GM12864 (cell line): Measurements from ENCODE around the gene AVEN.

Source experiments
- DNase-seq: peaks from one replicate; pipeline ENCODE4 v3.0.0-alpha.2; 2011; ENCODE audit warnings: low read depth
- H3K4me3 ChIP-seq: 2 replicates; pipeline ENCODE4 v1.5.1; 2011; ENCODE audit warnings: mild to moderate bottlenecking, low read depth, low read length, control low read depth
- TF ChIP-seq, protein P1 (sequence below): IDR thresholded peaks from 2 replicates; pipeline ENCODE4 v1.5.1; 2011; ENCODE audit warnings: low read depth, mild to moderate bottlenecking, moderate library complexity, low read length, control low read depth, inconsistent platforms; ENCODE audit errors: missing control alignments

AVEN gene

DNA sequence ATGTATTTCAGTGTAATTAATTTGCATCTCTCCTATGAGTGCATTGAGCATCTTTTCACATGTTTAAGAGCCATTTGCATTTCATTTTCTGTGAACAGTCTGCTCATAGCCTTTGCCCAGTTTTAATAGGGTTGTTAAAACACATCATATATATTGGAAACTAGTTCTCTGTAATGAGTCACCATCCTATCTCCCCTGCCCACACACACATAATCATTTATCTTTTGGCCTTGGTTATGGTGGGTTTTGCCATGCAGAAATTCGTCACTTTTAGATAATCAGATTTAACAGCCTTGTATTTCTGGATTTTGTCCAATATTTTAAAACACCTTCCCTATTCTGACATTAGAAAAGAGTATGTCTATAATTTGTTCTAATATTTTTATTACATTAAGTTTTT is 82.6 kb downstream of the AVEN start:
- H3K4me3 ChIP-seq: no peak overlapping the region
- TF ChIP-seq, protein P1, sequence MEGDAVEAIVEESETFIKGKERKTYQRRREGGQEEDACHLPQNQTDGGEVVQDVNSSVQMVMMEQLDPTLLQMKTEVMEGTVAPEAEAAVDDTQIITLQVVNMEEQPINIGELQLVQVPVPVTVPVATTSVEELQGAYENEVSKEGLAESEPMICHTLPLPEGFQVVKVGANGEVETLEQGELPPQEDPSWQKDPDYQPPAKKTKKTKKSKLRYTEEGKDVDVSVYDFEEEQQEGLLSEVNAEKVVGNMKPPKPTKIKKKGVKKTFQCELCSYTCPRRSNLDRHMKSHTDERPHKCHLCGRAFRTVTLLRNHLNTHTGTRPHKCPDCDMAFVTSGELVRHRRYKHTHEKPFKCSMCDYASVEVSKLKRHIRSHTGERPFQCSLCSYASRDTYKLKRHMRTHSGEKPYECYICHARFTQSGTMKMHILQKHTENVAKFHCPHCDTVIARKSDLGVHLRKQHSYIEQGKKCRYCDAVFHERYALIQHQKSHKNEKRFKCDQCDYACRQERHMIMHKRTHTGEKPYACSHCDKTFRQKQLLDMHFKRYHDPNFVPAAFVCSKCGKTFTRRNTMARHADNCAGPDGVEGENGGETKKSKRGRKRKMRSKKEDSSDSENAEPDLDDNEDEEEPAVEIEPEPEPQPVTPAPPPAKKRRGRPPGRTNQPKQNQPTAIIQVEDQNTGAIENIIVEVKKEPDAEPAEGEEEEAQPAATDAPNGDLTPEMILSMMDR: no peak
- no peak for DNase-seq

DNA sequence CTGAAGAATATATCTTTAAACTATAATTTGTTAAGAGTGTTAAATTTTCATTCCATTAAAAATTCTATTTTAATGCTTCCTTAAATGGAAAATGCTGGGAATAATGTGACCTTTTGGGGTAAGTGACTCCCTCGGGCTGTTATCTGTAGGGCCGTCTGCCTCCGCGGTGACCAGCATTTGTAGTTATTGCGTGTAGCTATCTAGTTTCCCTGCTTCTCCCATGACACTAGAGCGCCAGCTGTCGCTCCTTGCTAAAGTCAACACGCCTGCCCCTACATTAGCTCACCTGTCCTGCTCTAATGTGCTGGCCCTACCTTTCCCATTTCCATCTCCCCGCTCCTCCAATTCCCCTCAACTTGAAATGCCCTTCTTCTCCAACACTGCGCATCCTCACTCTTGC is 83.1 kb downstream of the AVEN start:
- TF ChIP-seq, protein P1: no peak
- H3K4me3 ChIP-seq: no peak overlapping the region
- DNase-seq: no peak

DNA sequence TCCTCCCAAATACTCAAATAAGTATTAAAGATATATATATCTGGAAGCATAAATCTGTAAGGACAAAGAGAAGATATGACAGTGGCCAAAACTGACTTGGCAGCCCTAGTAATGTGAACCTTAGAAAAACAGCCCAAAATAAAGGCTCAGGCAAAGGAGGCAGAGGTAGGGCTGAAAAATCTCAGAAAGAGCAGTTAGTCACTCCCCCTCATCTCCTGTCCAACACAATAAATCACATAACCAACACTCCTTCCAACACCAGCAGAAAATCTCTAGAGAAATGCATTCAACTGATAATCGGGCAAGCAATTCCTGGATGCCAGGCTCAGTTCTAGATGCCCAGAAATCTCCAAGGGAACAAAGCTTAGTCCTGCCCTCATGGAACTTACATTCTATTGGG is 92.9 kb downstream of the AVEN start:
- no peak for DNase-seq
- no peak overlapping the region for H3K4me3 ChIP-seq
- TF ChIP-seq, protein P1: no peak

DNA sequence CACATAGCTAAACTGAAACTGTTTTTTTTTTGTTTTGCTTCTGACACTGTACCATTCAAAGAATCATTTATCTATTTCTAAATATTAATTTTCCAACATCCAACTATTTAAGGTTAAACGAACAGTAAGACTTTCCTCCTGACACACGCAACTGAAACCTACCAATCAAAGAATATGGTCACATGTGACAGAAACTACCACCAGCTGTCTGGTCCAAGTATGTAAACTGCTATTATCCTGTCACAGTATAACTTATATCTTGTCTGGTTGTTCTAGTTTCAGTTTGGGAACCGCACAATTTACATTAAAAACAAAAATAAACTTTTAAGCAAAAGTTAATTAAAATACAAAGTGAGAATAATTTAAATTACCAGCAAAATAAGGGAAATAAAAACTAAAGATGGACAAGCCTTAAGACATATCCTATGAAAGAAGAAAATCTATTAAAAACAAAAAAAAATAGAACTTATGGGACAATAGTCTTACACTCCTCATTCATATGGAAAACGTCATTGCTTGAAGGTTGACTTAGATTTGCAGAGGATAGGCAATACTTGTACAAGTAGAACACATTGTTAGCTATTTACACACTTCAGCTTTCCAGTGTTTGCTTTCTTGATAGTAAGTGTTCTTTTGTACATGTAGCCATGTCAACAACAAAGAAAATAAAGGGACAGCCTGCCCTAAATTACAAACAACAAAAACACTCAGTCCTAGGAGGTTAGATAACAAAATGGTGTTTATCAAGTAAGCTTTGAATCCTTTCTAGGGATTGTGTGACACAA is 97.5 kb downstream of the AVEN start:
- TF ChIP-seq, protein P1: no peak
- H3K4me3 ChIP-seq: no peak overlapping the region
- no peak for DNase-seq

DNA sequence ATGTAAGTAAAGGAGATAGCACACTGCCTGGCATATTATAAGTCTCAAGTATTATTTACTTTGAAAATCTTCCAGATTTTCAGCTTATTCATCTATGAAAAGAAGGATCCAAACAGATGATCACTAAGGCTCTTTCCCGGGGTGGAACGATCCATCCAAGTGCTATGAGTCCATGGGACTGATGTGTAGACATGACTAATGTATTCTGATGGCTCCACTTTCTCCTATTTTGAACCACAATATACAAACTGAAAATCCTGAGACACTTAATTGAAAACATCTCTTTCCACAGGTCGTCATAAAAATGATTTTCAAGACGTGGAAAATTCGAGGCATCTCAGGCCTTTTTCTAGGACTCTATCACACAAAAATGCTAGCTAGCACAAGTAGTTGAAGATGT is 104.1 kb downstream of the AVEN start:
- DNase-seq: no peak
- no peak overlapping the region for H3K4me3 ChIP-seq
- TF ChIP-seq, protein P1: no peak

DNA sequence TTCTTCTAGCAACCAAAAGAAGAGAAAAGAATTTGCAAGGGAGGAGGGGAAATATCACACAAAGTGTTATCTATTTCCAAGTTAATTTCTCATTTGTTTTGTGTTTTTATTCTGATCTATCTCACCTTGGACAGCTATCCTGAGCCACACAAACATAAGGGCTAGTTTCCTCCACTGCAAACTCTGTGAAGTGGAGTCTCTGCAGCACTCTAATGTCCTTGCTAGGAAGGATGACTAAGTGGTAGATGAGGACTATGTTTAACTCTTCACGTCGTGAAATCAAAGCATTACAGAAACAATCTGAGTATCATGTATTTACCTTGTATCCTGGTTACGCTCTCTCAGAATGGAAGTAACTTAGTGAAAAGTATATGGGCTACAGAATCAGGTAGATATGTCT is 104.6 kb downstream of the AVEN start:
- DNase-seq: no peak
- no peak overlapping the region for H3K4me3 ChIP-seq
- TF ChIP-seq, protein P1: no peak

DNA sequence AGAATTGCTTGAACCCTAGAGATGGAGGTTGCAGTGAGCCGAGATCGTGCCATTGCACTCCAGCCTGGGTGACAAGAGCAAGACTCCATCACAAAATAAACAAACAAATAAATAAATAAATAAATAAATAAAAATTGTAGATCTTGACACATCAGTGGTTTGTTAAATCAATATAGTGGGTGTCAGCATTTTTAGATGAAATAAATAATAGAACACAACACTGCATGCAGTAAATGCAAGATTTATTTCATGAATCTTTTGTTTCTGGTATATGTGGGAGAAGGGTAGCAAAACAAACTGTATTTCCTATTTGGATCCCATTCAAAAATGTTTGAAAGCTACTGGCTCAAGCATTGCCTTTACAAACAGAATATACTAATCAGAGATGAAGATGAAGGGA is 106.3 kb downstream of the AVEN start:
- TF ChIP-seq, protein P1: no peak
- H3K4me3 ChIP-seq: no peak overlapping the region
- no peak for DNase-seq
